ENCODE results near the gene HES1.

HES1 gene

GRCh38 chr3:194097141-194097882 lies 38.6 kb upstream of the HES1 start:
- TF ChIP-seq CTCF (conservative IDR thresholded peaks at IDR 0.05; ENCODE audit: control insufficient read depth, insufficient read depth, low read depth, low read length) = no peak
- no peak overlapping the region for H3K4me3 ChIP-seq (ENCODE audit: control insufficient read depth, low read depth, low read length)
- DNase-seq (ENCODE audit: low read depth) = no peak

GRCh38 chr3:194098081-194098842 lies 37.7 kb upstream of the HES1 start:
- H3K4me3 ChIP-seq (ENCODE audit: control insufficient read depth, low read depth, low read length) = no peak overlapping the region
- TF ChIP-seq CTCF (conservative IDR thresholded peaks at IDR 0.05; ENCODE audit: control insufficient read depth, insufficient read depth, low read depth, low read length) = no peak
- DNase-seq (ENCODE audit: low read depth) = no peak

- DNase-seq (ENCODE audit: low read depth) = no peak
- TF ChIP-seq CTCF (conservative IDR thresholded peaks at IDR 0.05; ENCODE audit: control insufficient read depth, insufficient read depth, low read depth, low read length) = no peak
- no peak overlapping the region for H3K4me3 ChIP-seq (ENCODE audit: control insufficient read depth, low read depth, low read length)
Observed at GRCh38 chr3:194098843-194099183, 37.1 kb upstream of the HES1 start.

- DNase-seq (ENCODE audit: low read depth) = no peak
- no peak for TF ChIP-seq CTCF (conservative IDR thresholded peaks at IDR 0.05; ENCODE audit: control insufficient read depth, insufficient read depth, low read depth, low read length)
- no peak overlapping the region for H3K4me3 ChIP-seq (ENCODE audit: control insufficient read depth, low read depth, low read length)
Observed at GRCh38 chr3:194099215-194099614, 36.7 kb upstream of the HES1 start.

GRCh38 chr3:194100856-194101390 lies 35.0 kb upstream of the HES1 start:
- no peak for TF ChIP-seq CTCF (conservative IDR thresholded peaks at IDR 0.05; ENCODE audit: control insufficient read depth, insufficient read depth, low read depth, low read length)
- no peak overlapping the region for H3K4me3 ChIP-seq (ENCODE audit: control insufficient read depth, low read depth, low read length)
- DNase-seq (ENCODE audit: low read depth) = no peak

- DNase-seq (ENCODE audit: low read depth) = no peak
- TF ChIP-seq CTCF (conservative IDR thresholded peaks at IDR 0.05; ENCODE audit: control insufficient read depth, insufficient read depth, low read depth, low read length) = no peak
- H3K4me3 ChIP-seq (ENCODE audit: control insufficient read depth, low read depth, low read length) = no peak overlapping the region
Observed at GRCh38 chr3:194101592-194102432, 34.1 kb upstream of the HES1 start.

Measured in fibroblast of mammary gland (primary cell).